Right ventricle myocardium superior (tissue), 1 donor: Measurements from ENCODE around the gene MED13. TPM values are rescaled to one million over a fixed set of nuclear protein-coding genes. Genes with fewer than 3 reads are reported as not detected.
"Not testable (repeated sequence)": the region's sequence is repeated elsewhere in the genome, so short reads cannot be mapped to it uniquely, and the experiment has no call there.

ENCODE experiments used
- ATAC-seq: fragments of 200-7000 bp; cut with Tn5 transposase; one replicate; pipeline ENCODE4 v1.9.1; 2020; ENCODE audit warnings: mild to moderate bottlenecking; ENCODE audit not compliant: poor library complexity
- DNase-seq: peaks from one replicate; pipeline ENCODE4 v3.0.0-alpha.2; 2020
- intact Hi-C: fragments of 100-400 bp; cut with DNase I; formaldehyde crosslinking; loops from one replicate; pipeline ENCODE4 v1.11.2; 2022
- total RNA-seq: library from RNA; stranded (reverse); fragmentation: NEBNext Ultra II Directional; extraction: Animal tissue kit (Norgen Biotek cat#: 25700); gene quantifications from one replicate; pipeline ENCODE4 v1.2.1, GENCODE V29; 2021
- donor health status: DM: no; HTN: yes; CAD: no; lungs with severe emphysema.

MED13 gene
- total RNA-seq, 1 donor from 2014 or later, result 25.1 TPM

GRCh38 chr17:62014526-62014925, 50.6 kb downstream of the MED13 start:
- intact Hi-C loops, result no loop called here
- ATAC-seq (no peak), DNase-seq (no peak)

- intact Hi-C loops, result no loop called here
- DNase-seq (no peak), ATAC-seq (no peak)
Observed at GRCh38 chr17:62009220-62009619, 55.9 kb downstream of the MED13 start.

- DNase-seq, result no peak
- no peak for ATAC-seq
- intact Hi-C loops, result no loop called here
Observed at GRCh38 chr17:62008294-62008693, 56.8 kb downstream of the MED13 start.

- ATAC-seq, result no peak
- DNase-seq, result no peak
- intact Hi-C loops, result no loop called here
Observed at GRCh38 chr17:62004388-62004787, 60.7 kb downstream of the MED13 start.

GRCh38 chr17:62003141-62003540, 61.9 kb downstream of the MED13 start:
- ATAC-seq, result not testable (repeated sequence)

GRCh38 chr17:62001105-62001504, 64.0 kb downstream of the MED13 start:
- no peak for DNase-seq
- ATAC-seq, result no peak
- intact Hi-C loops, result no loop called here

More at GRCh38 chr17:62003141-62003540, 61.9 kb downstream of the MED13 start:
- intact Hi-C loops, DNase-seq: not testable (repeated sequence)

- no peak for ATAC-seq
- DNase-seq, result no peak
- intact Hi-C loops, result no loop called here
Observed at GRCh38 chr17:62000186-62000585, 64.9 kb downstream of the MED13 start.

GRCh38 chr17:61998534-61998933, 66.5 kb downstream of the MED13 start:
- ATAC-seq, result peak; percentile 18
- DNase-seq, intact Hi-C loops: not testable (repeated sequence)

- DNase-seq, result no peak
- peak; percentile 96 for ATAC-seq
- intact Hi-C loops, result no loop called here
Observed at GRCh38 chr17:61997664-61998063, 67.4 kb downstream of the MED13 start.

GRCh38 chr17:61996916-61997605, 68.0 kb downstream of the MED13 start:
- intact Hi-C loops, result no loop called here
- DNase-seq (no peak), ATAC-seq (no peak)

- DNase-seq, result no peak
- ATAC-seq, result no peak
- intact Hi-C loops, result no loop called here
Observed at GRCh38 chr17:61989509-61989908, 75.6 kb downstream of the MED13 start.

GRCh38 chr17:61986898-61987297, 78.2 kb downstream of the MED13 start:
- ATAC-seq, result no peak
- intact Hi-C loops, result no loop called here

GRCh38 chr17:61984821-61985220, 80.3 kb downstream of the MED13 start:
- intact Hi-C loops, result no loop called here
- DNase-seq (no peak), ATAC-seq (no peak)

More at GRCh38 chr17:61986898-61987297, 78.2 kb downstream of the MED13 start:
- DNase-seq, result no peak

- intact Hi-C loops, result no loop called here
- DNase-seq (no peak), ATAC-seq (no peak)
Observed at GRCh38 chr17:61981323-61981722, 83.8 kb downstream of the MED13 start.

GRCh38 chr17:61980535-61980934, 84.5 kb downstream of the MED13 start:
- intact Hi-C loops, result no loop called here
- DNase-seq, result no peak
- no peak for ATAC-seq

GRCh38 chr17:61974115-61974514, 91.0 kb downstream of the MED13 start:
- no peak for ATAC-seq
- DNase-seq, result no peak
- intact Hi-C loops, result no loop called here

- DNase-seq (no peak), ATAC-seq (no peak)
- intact Hi-C loops, result no loop called here
Observed at GRCh38 chr17:61972311-61972710, 92.8 kb downstream of the MED13 start.

- ATAC-seq (no peak), DNase-seq (no peak)
- intact Hi-C loops, result no loop called here
Observed at GRCh38 chr17:61970030-61970429, 95.0 kb downstream of the MED13 start.

GRCh38 chr17:61968757-61969156, 96.3 kb downstream of the MED13 start:
- ATAC-seq, result no peak
- no peak for DNase-seq
- intact Hi-C loops, result no loop called here

- ATAC-seq (no peak), DNase-seq (no peak)
- intact Hi-C loops, result no loop called here
Observed at GRCh38 chr17:61967729-61968128, 97.3 kb downstream of the MED13 start.

GRCh38 chr17:61966191-61966590, 98.9 kb downstream of the MED13 start:
- ATAC-seq (no peak), DNase-seq (no peak)
- intact Hi-C loops, result no loop called here
